Activated CD4-positive, CD25-positive, alpha-beta regulatory T cell treated with anti-CD3 and anti-CD28 coated beads, Interleukin-2, amount 50 U/mL, for 16 hours (primary cell): ENCODE measurements around the gene PRR35.

Experiments
- DNase-seq: peaks from one replicate; pipeline ENCODE4 v3.0.0-alpha.2; 2020; ENCODE audit warnings: low read depth, low spot score

PRR35 gene

DNA sequence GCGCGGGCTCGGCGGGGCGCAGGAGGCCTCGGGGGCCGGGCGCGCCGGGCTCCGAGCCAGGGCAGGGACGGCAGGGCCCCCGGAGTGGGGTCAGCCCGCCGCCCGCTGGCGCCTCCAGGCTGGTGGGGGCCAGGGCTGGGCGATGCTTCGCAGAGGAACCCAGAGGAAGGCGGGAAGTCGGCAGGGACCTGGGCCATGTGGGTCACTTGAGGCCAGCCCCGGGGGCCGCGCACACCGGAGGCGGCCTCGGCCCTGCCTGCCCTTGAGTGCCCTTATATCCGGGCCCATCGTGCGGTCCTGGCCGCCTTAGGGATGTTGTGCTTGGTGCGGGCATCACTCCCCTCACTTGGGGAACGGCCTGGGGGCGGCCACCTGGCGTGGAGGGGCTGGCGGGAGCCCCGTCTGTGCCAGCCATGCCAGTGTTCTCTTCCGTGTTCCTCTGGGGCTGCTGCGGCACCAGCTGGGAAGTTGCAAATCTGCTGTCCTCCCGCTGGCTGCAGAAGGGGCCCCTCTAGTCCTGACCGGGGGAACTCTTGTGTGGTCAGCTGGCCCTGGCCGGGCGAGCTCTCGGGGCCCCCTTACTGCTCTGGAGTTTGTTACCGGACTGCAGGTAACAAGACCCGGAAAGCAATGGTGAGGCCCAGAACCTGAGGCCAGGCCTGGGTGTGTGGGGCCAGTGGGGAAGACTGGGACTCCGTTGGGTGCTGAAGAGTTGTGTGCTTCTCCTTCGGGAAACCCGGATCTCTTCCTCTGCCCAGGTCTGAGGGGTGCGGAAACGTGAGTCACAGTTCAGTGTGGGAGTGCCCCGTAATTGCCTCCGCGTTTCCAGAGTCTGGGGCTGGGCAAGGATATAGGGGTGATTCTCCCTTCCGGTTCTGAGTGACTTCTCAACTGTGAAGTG, 31.8 kb upstream of the PRR35 start:
- DNase-seq, result no peak

DNA sequence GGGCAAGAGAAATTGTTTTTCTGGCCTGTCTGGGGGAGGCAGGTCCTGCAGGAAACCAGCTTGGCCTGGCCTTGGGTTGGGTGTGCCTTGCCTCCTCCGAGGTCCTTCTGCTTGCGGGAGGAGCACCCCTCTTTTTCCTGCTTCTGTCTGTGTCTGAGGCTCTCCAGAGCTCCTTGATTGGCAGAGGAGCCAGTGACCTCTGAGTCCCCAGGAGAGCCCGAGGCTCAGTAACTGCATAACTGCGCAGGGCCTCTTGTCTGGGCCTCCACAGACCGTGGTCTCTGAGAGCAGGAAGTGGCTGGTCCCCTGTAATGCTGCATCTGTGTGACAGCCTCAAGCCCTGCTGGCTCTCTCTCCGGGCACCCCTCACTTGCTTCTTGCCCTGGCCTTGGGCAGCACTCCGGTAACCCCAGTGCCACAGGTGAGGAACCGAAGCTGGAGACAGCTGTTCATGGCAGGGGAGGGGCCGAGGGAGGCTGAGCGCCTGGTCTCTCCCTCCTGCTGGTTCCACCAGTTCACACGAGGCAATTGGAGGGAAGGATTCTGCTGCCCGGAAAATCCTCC, 31.1 kb upstream of the PRR35 start:
- DNase-seq, result no peak

DNA sequence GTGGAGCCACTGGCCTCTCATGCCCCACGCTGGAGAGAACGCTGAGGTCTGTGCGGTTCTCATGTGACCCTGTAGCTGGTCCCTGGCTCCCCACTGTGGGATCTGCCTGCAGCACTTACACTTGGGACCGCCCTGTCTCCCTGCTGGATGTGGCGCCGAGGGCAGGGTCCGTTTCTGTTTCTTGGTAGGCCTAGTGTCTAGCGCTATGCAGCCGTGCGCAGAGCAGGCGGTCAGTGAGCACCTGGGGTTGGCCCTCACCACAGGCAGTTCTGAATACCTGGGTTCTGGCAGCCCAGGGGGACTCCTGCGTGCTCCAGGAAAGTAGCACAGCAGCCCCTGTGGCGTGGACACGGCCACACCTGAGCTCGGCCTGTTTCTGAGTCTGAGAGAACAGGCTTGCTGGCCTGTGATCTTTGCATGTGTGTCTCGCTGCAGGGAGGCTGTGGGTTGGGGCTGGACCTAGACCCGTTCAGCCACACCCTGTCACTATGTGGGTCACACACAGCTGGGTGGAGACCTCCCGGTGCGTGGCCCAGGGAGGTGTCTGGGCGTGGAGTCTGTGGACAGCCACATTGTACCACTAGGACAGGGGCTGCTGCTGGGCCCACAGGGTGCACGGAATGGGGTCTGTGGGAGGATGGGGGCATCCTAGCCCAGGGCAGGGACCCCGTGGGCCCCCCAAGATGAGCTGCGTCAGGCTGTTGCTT, 29.9 kb upstream of the PRR35 start:
- no peak for DNase-seq

DNA sequence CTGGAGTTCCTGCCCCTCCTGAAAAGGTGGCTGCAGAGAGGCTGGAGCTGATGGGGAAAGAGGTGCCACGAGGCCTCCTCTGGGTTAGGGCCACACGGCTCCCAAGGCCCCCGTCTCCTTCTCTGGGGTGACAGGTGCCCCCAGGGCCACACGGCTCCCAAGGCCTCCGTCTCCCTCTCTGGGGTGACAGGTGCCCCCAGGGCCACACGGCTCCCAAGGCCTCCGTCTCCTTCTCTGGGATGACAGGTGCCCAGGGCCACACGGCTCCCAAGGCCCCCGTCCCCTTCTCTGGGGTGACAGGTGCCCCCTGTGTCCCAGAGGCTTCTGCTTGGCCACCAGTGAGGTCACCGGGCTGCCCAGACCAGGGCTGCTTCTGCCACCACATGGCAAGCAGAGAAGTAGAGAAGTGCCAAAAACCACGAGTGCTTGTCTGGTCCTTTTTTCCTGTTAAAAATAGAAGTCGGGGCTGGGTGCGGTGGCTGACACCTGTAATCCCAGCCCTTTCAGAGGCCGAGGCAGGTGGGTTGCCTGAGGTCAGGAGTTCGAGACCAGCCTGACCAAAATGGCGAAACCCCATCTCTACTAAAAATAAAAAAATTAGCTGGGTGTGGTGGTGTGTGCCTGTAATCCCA, 28.6 kb upstream of the PRR35 start:
- no peak for DNase-seq

DNA sequence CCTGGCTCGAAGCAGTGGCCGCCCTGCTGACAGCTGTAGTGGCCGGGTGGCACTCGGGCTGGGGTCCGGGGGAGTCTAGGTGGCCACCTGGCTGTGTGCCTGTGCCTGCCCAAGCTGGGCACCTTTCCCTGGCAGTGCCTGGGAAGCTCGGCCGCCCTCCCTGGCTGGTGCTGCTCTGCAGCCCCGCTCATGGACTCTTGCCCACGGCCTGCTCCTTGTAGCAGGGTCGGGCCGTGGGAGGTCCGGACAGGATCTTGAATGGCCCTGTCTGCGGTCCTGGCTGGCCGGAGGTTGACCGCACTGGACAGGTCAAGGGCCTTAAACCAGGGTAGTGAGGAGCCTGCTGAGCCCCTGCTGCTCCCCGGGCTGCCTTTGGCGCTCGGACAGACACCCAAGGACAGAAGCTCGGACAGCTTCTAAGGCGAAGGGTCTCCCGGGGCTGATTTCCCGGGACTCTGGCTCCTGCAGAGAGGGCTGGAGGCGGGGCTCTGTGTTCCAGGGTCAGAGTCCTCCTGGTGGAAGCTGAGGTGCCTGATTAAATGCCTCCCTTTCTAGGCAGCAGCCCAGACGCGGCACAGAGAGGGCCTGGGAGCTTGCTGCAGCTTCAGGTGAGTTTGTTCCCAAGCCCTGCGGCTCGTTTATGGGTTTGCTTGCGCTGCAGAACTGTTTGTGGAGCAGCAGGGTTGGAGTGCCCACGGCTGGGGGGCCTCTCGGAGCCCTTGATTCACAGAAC, 26.6 kb upstream of the PRR35 start:
- DNase-seq, result no peak

DNA sequence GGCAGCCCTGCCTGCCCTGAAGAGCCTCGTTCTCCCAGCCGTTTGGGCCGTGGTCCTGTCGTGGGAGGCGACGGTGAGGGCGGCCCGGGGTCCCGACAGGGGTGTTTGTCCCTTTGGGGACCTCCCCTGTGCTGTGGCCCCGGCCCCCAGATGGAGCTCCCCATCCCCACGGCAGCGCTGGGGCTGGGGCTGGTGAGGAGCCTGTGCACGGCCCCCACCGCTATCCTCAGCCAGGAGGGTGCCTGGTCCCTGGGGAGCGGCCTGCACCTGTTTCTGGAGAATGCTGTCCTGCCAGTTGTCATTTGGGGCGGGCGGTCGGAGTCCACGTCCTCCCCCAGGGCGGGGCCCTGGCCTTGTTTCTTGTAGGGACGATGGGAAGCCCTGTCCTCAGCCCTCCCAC, 26.1 kb upstream of the PRR35 start:
- no peak for DNase-seq

DNA sequence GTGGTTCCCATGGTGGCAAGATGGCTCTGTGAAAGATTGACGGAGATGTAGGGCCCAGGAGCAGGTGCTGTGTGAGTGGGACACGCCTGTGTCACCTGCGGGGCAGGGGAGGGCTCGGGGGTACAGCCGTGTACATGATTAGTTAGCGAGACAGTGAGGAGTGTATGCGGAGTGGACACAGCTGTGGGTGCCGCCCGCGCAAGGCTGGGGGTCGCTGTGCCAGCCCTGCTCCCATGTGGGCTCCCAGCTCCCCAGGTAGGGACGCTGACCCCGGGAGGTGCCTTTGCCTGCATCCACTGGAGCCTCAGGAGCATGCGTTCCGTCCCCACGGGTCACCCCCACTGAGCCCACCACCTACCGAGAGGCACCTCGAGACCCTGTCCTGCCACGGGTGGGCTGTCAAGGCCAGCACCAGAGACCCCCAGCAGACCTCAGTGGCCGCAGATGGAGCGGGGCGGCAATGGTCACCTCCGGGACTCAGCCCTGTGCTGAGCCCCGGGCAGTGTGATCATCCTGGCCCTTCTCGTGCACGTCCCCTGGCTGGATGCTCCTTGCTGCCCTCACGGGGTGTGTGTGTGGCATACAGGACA, 25.2 kb upstream of the PRR35 start:
- DNase-seq, result no peak

DNA sequence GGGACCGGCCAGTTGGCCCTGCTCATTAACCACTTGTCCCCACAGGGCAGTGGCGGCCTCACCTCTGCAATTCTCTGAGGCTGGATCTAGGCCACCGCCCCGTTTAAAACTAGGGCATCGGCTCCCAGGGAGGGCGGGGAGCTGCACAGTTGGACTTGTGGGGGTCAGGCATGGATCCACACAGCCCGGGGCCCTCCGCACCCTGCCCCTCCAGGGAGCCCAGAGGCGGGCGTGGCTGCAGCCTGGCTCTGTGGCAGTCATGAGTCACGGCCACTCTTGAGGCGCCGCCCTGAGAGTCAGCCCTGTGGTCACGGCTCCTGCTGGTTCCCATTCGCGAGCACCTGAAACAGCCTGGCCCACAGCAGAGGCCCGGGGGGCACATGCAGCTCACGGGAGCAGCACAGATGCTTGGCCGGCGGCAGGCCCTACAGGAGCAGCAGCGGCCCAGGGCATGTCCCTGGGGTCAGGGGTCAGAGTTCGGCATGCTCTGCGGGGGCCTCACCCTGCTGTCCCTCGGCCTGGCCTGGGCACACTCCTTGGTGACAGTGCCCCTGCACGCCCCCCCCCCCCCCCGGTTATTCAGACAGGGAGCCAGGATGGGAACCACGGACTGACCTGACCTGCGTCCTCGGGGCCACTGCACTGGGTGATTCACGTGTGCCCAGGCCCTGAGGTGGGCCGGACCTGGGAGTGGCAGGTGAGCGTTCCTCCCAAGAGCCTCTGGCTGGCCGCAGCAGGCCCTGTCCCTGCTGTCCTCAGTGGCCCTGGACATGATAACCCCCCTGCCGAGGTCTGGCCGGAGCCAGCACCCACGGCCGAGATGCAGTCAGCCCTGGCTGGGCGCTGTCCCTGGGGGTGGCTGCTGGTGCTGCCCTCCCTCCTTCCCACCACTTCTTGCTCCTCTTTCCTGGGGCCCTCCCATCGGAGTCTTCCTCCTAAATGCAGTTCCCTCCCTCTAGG, 24.5 kb upstream of the PRR35 start:
- DNase-seq, result no peak

DNA sequence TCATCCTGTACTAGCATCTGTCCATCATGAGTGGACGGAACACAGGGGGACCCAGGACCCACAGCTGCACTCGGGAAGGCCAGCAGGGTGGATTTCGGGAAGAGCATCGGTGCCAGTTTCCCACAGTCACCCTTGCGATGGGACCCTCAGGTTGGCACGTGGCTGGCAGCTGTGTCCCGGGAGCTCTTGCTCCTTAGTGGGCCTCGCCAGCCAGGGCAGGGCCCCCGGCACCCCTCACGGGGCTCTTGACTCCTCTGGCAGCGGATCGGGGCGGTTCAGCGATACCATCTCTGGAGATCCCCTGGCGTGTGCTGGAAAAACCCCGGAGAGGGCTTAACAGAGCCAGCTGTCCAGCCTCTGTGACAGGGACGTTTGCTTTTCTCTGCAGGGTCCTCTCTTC, 23.4 kb upstream of the PRR35 start:
- DNase-seq, result no peak

DNA sequence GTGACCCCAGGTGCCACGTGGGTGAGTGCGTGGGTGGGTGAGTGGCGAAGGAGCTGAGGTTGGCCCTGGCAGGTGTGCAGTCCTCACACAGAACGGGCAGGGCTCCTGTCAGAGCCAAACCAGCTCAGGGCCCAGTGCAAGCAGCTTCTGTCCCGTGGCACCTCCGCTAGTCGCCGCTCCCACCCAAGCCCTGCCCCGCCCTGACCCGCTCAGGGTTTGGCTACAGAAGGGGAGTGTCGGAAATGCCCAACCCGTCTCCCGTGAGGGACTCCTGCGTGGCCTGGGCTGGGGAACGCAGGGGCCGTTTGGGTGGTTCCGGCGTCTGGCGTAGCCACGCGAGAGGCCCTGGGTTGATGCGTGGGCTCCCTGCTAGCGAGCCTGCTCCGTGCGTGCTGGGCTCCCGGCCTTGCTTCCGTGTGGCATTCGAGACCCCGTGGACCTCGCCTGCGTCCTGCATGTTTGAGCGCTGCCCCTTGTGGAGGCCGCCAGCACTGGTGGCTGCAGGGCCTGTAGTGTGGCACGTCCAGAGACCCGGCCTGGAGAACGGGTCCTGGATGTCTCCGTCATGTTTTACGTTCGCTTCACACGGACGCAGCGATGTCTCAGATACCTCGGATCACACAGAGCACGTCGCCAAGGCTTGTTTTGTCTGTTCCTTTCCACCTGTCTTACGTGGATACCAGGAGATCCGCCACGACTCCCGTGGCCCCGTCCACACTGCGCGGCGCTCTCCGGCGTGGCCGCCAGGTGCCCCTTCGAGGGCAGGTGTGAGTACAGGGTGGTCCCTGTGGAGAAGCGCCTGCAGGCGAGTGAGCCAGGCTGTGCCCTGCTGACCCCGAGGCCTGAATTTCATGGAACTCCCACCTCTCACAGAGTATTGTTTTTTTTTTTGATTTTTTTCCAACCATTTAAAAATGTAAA, 22.5 kb upstream of the PRR35 start:
- no peak for DNase-seq

DNA sequence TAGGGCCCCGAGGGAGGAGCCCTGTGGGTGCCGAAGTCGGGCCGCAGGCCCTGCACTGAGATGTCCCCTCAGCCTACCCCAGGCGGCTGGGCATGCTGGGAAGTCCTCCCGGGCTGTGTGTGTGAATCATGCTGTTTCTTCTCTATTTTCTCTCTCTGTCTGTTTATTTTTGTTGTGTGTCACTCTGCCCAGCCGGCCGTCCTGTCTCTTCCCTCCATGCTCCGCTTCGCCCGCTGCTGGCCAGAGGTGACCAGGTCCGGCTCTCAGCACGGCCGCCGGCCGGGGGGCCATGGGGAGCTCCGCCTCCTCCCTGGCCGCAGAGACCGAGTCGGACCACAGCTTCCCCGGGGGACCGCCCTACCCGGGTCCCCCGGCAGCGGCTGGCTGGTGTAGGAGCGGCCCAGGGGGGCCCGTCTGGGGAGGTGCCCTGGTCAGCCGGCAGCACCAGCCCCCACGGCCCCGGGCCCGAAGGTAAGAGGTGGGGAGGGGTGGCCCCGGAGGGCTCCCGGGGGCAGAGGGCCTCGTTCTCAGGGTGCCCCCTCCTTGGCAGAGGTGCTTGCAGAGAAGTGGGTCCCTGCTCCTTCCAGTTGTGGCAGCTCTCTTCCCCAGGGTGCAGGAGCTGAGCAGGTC, 20.2 kb upstream of the PRR35 start:
- DNase-seq, result no peak

DNA sequence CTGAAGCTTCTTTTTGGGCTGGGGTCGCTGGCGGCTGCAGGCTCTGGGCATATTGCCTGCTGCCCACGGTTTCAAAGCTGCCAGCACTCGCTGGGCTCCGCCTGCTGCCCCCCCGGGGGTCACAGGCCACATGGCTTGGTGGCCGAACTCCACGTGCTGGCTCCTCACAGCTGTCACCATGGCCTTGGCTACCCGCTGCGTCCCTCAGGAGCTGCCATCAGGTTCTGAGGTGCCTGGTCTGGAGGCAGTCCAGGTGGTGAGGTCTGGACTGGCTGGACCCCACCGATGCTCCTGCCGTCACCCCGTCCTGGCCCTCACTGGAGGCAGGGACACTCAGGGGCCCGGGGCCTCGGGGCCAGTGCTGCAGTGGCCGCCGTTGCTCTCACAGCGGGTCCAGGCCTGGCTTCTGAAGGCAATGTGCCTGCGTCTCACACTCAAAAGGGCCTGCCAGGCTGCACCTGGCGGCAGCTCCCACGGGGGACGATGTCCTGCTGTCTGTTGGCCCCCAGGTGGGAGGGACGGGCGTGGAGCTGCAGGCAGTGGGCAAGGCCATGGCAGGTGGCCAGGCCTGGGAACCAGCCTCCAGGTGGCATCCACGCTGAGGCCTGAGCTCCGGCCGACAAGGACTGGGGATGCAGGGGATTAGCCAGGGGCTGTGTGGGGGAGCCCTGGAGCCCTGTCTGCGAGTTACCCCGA, 19.4 kb upstream of the PRR35 start:
- DNase-seq, result no peak

DNA sequence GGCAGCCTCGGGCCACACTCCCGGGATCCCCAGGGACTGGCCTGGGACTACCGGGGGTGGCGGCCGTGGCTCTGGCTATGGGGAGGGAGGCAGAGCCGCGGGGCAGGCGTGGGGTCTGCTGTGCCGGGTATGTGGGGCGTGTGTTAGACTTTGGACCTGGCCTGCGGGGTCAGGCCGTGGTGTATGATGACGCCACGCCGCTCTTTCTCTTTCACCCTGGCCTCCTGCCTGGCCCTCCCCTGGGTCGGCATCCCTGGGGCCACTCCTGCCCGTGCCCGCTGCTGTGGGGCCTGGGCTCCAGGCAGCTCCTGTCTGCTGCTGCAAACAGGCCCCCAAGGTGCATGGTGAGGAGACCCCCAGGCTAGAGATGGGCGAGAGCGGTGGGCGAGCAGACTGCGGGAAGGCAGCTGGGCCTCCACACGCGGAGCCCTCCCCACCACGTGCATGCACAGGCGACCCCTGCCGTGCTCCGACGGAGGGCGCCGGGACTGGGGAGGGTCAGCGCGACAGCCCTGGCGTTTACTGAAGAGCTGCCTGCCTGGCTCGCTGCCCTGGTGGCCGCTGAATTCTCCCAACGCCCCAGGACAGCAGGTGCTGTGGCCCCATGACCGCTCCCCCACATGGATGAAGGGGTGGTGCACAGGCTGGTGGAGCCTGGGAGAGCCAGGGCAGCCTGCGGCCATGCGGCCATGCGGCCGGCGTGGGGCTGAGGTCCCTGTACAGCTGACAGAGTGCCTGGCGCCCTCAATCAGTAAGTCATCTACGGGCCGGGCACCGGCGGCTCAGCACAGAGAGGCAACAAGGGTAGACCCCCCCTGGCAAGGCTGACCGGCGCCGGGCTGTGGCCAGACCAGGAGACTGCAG, 16.7 kb upstream of the PRR35 start:
- DNase-seq, result no peak

DNA sequence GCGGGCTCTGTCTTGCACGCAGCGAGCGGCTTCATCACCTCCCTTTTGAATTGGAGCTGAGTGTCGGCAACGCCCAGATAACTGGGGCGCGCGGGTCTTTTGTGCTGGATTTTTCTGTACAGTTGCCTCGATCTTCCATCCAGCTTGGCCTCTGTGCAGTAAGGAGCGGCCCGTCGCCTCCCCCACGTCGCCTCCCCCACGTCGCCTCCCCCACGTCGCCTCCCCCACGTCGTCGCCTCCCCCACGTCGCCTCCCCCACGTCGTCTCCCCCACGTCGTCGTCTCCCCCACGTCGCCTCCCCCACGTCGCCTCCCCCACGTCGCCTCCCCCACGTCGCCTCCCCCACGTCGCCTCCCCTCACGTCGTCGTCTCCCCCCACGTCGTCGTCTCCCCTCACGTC, 15.7 kb upstream of the PRR35 start:
- no peak for DNase-seq

DNA sequence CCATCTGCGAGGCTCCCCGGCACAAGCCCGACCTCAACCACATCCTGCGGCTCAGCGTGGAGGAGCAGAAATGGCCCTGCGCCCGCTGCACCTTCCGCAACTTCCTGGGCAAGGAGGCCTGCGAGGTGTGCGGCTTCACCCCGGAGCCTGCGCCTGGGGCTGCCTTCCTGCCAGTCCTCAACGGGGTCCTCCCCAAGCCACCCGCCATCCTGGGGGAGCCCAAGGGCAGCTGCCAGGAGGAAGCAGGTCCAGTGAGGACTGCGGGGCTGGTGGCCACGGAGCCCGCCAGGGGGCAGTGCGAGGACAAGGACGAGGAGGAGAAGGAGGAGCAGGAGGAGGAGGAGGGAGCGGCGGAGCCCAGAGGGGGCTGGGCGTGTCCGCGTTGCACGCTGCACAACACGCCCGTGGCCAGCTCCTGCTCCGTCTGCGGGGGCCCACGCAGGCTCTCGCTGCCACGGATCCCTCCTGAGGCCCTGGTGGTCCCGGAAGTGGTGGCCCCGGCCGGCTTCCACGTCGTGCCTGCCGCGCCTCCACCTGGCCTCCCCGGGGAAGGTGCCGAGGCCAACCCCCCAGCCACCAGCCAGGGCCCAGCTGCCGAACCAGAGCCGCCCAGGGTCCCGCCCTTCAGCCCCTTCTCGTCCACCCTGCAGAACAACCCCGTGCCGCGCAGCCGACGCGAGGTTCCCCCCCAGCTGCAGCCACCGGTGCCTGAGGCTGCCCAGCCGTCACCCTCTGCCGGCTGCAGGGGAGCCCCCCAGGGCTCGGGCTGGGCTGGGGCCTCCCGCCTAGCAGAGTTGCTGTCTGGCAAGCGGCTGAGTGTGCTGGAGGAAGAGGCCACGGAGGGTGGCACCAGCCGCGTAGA, 13.1 kb upstream of the PRR35 start:
- DNase-seq, result no peak

DNA sequence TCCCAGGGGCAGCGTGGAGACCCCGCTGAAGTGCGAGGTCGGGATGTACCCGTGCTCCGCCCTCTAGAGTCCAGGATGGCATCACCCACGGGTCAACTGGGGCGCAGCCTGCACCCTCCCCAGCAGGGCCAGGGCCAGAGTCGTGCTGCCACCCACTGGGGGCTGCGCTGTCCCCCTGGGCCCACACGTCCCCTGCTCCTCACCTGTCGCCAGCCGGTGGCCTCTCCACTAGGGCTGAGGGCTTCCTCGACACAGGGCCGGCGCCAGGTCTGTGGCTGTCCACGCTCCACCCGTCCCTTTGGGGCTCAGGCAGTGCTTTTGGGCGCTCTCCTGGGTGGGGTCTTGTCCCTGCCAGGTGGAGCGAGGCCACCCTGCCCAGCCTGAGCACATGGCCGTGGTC, 11.6 kb upstream of the PRR35 start:
- DNase-seq, result no peak
